ENCODE data around the gene ZCCHC8. TPM values are rescaled to one million over a fixed set of nuclear protein-coding genes. Genes with fewer than 3 reads are reported as not detected.
"Not testable (repeated sequence)": the region's sequence is repeated elsewhere in the genome, so short reads cannot be mapped to it uniquely, and the experiment has no call there.

Gene ZCCHC8
- total RNA-seq, 8 experiments from 2014 or later, result 13.4 to 34.1 (median 22.2) TPM

DNA sequence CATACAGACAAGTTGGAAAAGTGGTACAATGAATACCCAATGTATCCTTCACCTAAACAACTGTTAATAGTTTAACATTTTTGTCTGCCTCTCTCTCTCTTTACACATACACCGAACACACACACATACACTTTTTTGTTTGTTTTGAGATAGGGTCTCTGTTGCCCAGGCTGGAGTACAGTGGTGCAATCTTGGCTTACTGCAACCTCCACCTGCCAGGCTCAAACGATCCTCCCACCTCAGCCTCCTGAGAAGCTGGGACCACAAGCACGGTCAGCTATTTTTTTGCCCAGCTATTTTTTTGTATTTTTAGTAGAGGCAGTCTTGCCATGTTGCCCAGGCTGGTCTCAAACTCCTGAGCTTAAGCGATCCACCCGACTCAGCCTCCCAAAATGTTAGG, 16.8 kb downstream of the ZCCHC8 start:
- Histone ChIP-seq H3K4me1 (replicated peaks in 1 of 2) (no peaks in the 10 kb centered on the region), H3K4me3 (no peak overlapping the region), H3K27ac (no peak overlapping the region)
- 90 to 100% (median 100%) methylated on average over 1 to 4 of the region's 5 CpGs for WGBS, 10 experiments
- in situ Hi-C loops (cut with MboI; ENCODE audit: low pct_unique_long_range_greater_than_20kb in 2 of 9, low sequenced_read_pairs in 9 of 9, unreplicated experiment in 9 of 9), result no loop called here
- no peak for ATAC-seq (replicated peaks in 6 of 8)

- in situ Hi-C loops (cut with MboI; ENCODE audit: low pct_unique_long_range_greater_than_20kb in 2 of 9, low sequenced_read_pairs in 9 of 9, unreplicated experiment in 9 of 9), result no loop called here
- 87 to 100% (median 96%) methylated on average over 5 to 6 of the region's 6 CpGs for WGBS, 10 experiments
- Histone ChIP-seq H3K4me1 (replicated peaks in 1 of 2) (no peaks in the 10 kb centered on the region), H3K27ac (no peak overlapping the region), H3K4me3 (no peak overlapping the region)
- ATAC-seq (replicated peaks in 6 of 8), result no peak
Observed at GRCh38 chr12:122481861-122482260, 18.9 kb downstream of the ZCCHC8 start.

DNA sequence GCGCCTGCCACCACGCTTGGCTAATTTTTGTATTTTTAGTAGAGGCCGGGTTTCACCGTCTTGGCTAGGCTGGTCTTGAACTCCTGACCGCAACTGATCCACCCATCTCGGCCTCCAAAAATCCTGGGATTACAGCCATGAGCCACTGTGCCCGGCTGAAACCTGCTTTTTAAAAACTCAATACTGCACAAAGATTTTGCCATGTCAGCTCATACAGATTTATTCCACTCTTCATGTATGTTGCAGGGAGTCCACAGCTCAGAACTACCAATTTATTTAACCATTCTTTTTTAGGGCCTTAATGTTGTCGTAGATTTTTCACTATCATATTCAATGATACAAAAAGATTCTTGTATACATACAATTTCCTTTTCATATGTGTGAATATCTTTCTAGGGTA, 20.0 kb downstream of the ZCCHC8 start:
- ATAC-seq (replicated peaks in 6 of 8), result no peak
- no peaks in the 10 kb centered on the region for H3K4me1 ChIP-seq (replicated peaks in 1 of 2)
- H3K27ac ChIP-seq, result no peak overlapping the region
- in situ Hi-C loops (cut with MboI; ENCODE audit: low pct_unique_long_range_greater_than_20kb in 2 of 9, low sequenced_read_pairs in 9 of 9, unreplicated experiment in 9 of 9), result no loop called here
- WGBS, 10 experiments, result 75 to 100% (median 90%) methylated on average over 1 to 5 of the region's 8 CpGs; no CpG with 5 or more reads in 3 of the 10 experiments
- no peak overlapping the region for H3K4me3 ChIP-seq

DNA sequence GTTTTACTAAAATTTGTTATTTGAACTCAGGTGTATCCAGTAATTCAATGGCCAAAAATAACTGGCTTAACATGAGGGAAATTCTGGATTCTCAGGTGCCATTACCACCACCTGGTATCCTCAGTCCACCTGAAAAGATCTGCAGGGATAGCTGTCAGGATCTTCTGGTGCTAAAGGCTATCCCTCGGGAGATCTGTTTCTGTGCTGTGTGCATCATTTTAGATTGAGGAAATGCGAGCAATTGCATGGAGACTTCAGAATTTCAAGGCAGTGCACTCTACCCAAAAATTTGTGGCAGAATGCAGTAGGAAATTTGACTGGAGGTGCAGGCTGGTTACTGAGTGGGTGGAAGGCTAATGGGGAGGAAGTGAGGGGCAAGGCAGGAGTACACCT, 26.4 kb downstream of the ZCCHC8 start:
- H3K4me3 ChIP-seq, result no peak overlapping the region
- 75 to 100% (median 100%) methylated on average over 1 to 2 of the region's 2 CpGs; no CpG with 5 or more reads in 1 of the 10 experiments for WGBS, 10 experiments
- H3K27ac ChIP-seq, result no peak overlapping the region
- in situ Hi-C loops (cut with MboI; ENCODE audit: low pct_unique_long_range_greater_than_20kb in 2 of 9, low sequenced_read_pairs in 9 of 9, unreplicated experiment in 9 of 9), result loop anchor here in 1 of 9 experiments (10.0 kb wide), 1 partner anchor 80 kb away; no protein-coding TSS in a partner anchor
- no peaks in the 10 kb centered on the region for H3K4me1 ChIP-seq (replicated peaks in 1 of 2)
- ATAC-seq (replicated peaks in 6 of 8), result no peak

- ATAC-seq (replicated peaks in 6 of 8), result peak in 2 of 8 experiments; percentile 68 to 79
- in situ Hi-C loops (cut with MboI; ENCODE audit: low pct_unique_long_range_greater_than_20kb in 2 of 9, low sequenced_read_pairs in 9 of 9, unreplicated experiment in 9 of 9), result loop anchor here in 1 of 9 experiments (10.0 kb wide), 1 partner anchor 79 kb away; no protein-coding TSS in a partner anchor
- H3K4me3 ChIP-seq, result no peak overlapping the region
- WGBS, 10 experiments, result 13 to 100% (median 86%) methylated on average over 1 to 6 of the region's 19 CpGs; no CpG with 5 or more reads in 2 of the 10 experiments
- H3K4me1 ChIP-seq (replicated peaks in 1 of 2), result no peaks in the 10 kb centered on the region
- H3K27ac ChIP-seq, result no peak overlapping the region
Observed at GRCh38 chr12:122473543-122474323, 27.0 kb downstream of the ZCCHC8 start.

DNA sequence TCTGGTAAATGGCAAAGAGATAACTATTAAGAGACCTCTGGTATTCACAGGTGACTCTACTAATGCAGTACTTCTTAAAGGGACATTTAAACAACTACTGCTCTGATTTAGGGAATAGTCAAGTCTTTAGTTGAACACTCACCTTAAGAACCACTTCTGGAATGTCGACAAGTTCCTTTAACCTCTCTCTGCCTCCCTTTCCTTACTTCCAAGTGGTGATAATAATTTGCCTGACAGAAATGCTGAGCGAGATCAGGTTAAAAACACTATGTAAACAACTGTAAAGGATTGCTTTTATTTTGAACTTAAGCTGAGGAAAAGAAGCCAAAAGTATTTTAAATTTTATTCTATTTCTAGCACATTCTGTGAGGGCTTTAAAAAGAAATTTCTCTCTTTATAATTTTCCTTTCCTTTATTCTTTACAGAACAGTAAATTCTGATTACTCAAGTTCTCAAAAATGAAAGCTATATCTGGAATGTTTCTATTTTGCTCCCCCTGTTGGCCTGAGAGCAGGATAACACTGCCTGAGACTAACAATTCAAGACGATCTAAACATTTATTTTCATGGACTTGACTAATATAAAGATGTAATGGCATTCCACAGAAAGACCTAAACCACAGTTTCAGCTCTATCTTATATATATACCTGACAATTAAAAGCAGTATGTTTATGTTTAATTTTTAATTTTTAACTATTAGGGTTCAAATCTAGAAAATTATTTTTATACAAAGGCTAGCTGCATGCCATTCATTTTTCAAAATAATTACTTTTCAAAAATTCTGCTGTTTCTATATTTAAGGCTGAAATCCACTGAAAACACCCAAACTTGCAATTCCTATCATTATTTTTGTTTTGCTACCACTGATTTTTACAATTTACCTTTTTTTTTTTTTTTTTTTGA, 29.2 kb downstream of the ZCCHC8 start:
- WGBS, 10 experiments, result 26 to 72% (median 50%) methylated on average over 2 to 3 of the region's 3 CpGs
- in situ Hi-C loops (cut with MboI; ENCODE audit: low pct_unique_long_range_greater_than_20kb in 2 of 9, low sequenced_read_pairs in 9 of 9, unreplicated experiment in 9 of 9), result loop anchor here in 1 of 9 experiments (10.0 kb wide), 1 partner anchor 77 kb away; no protein-coding TSS in a partner anchor
- Histone ChIP-seq H3K27ac (no peak overlapping the region), H3K4me1 (replicated peaks in 1 of 2) (no peaks in the 10 kb centered on the region), H3K4me3 (no peak overlapping the region)
- ATAC-seq (replicated peaks in 6 of 8), result peak in 4 of 8 experiments; percentile 39 to 74 (median 64)

- in situ Hi-C loops (cut with MboI; ENCODE audit: low pct_unique_long_range_greater_than_20kb in 2 of 9, low sequenced_read_pairs in 9 of 9, unreplicated experiment in 9 of 9), result loop anchor here in 1 of 9 experiments (10.0 kb wide), 1 partner anchor 76 kb away; no protein-coding TSS in a partner anchor
- not testable (repeated sequence) for H3K4me3 ChIP-seq; ATAC-seq (replicated peaks in 6 of 8); H3K27ac ChIP-seq; H3K4me1 ChIP-seq (replicated peaks in 1 of 2)
- WGBS, 10 experiments, result 80 to 100% (median 100%) methylated on average over 1 to 5 of the region's 7 CpGs; no CpG with 5 or more reads in 5 of the 10 experiments
Observed at GRCh38 chr12:122470576-122470975, 30.2 kb downstream of the ZCCHC8 start.

- 68 to 100% (median 91%) methylated on average over 1 to 5 of the region's 6 CpGs; no CpG with 5 or more reads in 4 of the 10 experiments for WGBS, 10 experiments
- in situ Hi-C loops (cut with MboI; ENCODE audit: low pct_unique_long_range_greater_than_20kb in 2 of 9, low sequenced_read_pairs in 9 of 9, unreplicated experiment in 9 of 9), result loop anchor here in 1 of 9 experiments (10.0 kb wide), 1 partner anchor 75 kb away; no protein-coding TSS in a partner anchor
Observed at GRCh38 chr12:122469856-122470255, 30.9 kb downstream of the ZCCHC8 start.

GRCh38 chr12:122467983-122468382, 32.7 kb downstream of the ZCCHC8 start:
- ATAC-seq (replicated peaks in 6 of 8), result no peak
- H3K4me1 ChIP-seq (replicated peaks in 1 of 2), result no peaks in the 10 kb centered on the region
- no peak overlapping the region for H3K4me3 ChIP-seq
- no peak overlapping the region for H3K27ac ChIP-seq
- in situ Hi-C loops (cut with MboI; ENCODE audit: low pct_unique_long_range_greater_than_20kb in 2 of 9, low sequenced_read_pairs in 9 of 9, unreplicated experiment in 9 of 9), result no loop called here
- WGBS, 10 experiments, result 80 to 100% (median 90%) methylated on average over 1 to 4 of the region's 4 CpGs

More at GRCh38 chr12:122469856-122470255, 30.9 kb downstream of the ZCCHC8 start:
- H3K27ac ChIP-seq; H3K4me1 ChIP-seq (replicated peaks in 1 of 2); ATAC-seq (replicated peaks in 6 of 8); H3K4me3 ChIP-seq: not testable (repeated sequence)

DNA sequence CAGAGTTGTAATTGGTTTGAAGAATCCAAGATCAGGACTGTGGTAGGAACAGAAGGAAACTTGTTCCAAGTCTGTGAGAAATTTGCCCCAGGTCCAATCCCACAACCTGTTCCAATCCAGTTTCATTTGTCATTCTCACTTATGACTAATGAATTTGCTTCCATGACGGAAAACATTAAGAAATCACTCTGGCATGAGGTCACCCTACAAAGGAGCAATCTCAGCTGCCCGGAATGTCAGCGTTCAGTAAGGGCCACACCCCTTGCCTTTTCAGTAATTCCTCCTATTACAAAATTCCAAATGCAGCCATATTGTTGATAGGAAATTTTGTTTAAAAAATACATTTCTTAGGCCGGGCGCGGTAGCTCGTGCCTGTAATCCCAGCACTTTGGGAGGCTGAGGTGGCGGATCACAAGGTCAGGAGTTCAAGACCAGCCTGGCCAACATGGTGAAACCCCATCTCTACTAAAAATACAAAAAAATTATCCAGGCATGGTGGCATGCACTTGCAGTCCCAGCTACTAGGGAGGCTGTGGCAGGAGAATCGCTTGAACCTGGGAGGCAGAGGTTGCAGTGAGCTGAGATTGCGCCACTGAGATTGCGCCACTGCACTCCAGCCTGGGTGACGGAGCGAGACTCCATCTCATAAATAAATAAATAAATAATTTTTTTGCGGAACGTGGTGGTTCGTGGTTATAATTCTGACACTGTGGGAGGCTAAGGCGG, 36.3 kb downstream of the ZCCHC8 start:
- WGBS, 10 experiments, result 46 to 98% (median 90%) methylated on average over 5 to 12 of the region's 17 CpGs; no CpG with 5 or more reads in 1 of the 10 experiments
- ATAC-seq (replicated peaks in 6 of 8), result peak in 7 of 8 experiments; percentile 25 to 98 (median 81)
- in situ Hi-C loops (cut with MboI; ENCODE audit: low pct_unique_long_range_greater_than_20kb in 2 of 9, low sequenced_read_pairs in 9 of 9, unreplicated experiment in 9 of 9), result not testable (repeated sequence)

GRCh38 chr12:122460641-122461040, 40.1 kb downstream of the ZCCHC8 start:
- 67 to 100% (median 76%) methylated on average over 1 to 2 of the region's 2 CpGs; no CpG with 5 or more reads in 5 of the 10 experiments for WGBS, 10 experiments
- no peaks in the 10 kb centered on the region for H3K4me1 ChIP-seq (replicated peaks in 1 of 2)
- in situ Hi-C loops (cut with MboI; ENCODE audit: low pct_unique_long_range_greater_than_20kb in 2 of 9, low sequenced_read_pairs in 9 of 9, unreplicated experiment in 9 of 9), result no loop called here
- H3K27ac ChIP-seq, result no peak overlapping the region
- ATAC-seq (replicated peaks in 6 of 8), result no peak
- H3K4me3 ChIP-seq, result no peak overlapping the region

More for the DNA sequence above, 36.3 kb downstream of the ZCCHC8 start:
- not testable (repeated sequence) for H3K4me1 ChIP-seq (replicated peaks in 1 of 2); H3K4me3 ChIP-seq
- peak overlapping the region in 1 of 2 donors; percentile 39 for H3K27ac ChIP-seq

DNA sequence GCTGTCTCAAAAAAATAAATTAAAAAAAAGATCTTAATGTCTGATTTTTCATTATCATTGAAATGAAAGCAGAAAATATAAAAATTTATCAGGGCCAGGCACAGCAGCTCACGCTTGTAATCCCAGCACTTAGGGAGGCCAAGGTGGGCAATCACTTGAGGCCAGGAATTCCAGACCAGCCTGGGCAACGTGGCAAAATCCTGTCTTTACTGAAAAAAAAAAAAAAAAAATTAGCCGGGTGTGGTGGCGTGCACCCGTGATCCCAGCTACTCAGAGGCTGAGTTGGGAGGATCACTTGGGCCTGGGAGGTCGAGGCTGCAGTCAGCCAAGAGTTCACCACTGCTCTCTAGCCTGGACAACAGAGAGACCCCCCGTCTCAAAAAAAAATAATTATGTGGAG, 40.7 kb downstream of the ZCCHC8 start:
- ATAC-seq (replicated peaks in 6 of 8), result no peak
- WGBS, 10 experiments, result 75 to 100% (median 83%) methylated on average over 1 to 7 of the region's 7 CpGs; no CpG with 5 or more reads in 2 of the 10 experiments
- in situ Hi-C loops (cut with MboI; ENCODE audit: low pct_unique_long_range_greater_than_20kb in 2 of 9, low sequenced_read_pairs in 9 of 9, unreplicated experiment in 9 of 9), result no loop called here

More for the DNA sequence above, 40.7 kb downstream of the ZCCHC8 start:
- no peak overlapping the region for H3K27ac ChIP-seq
- no peaks in the 10 kb centered on the region for H3K4me1 ChIP-seq (replicated peaks in 1 of 2)
- H3K4me3 ChIP-seq, result no peak overlapping the region
